ENCODE measurements around the gene TMEM42. TPM values are rescaled to one million over a fixed set of nuclear protein-coding genes. Genes with fewer than 3 reads are reported as not detected.

Gene TMEM42
- 10 to 100 TPM; 15.4 to 16.3 TPM for total RNA-seq

DNA sequence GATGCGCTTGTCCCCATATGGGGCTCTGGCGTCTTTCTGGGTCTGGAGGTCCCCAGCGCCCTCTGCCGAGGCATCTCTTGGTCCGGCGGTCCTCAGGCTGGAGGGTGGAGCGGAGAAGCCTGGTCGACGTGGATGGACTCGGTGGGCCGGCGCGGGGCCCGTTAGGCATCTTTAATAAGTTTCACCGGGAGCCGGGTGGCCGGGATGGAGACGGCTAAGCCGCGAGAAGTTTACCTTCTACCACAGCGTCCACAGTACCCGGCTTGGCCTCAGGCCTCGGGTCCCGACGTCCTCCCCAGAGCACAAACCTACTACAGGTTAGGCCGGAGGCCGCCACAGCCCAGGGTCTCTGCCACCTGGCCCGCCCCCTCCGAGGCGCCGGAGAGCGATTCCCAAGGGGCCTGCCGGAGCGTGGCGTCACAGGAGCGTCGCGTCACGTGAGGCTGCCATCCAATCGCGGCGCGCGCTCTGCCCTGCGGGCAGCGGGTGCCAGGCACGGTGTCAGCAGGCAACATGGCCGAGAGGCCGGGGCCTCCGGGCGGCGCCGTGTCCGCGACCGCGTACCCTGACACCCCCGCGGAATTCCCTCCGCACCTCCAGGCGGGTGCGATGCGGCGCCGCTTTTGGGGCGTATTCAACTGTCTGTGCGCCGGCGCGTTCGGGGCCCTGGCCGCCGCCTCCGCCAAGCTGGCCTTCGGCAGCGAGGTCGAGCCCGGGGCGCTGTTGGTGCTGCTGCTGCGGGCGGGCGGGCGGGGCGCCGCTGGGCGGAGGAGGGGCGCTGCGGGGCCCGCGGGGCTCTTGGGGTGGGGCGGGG lies at the start of gene TMEM42:
Gene TMEM42 (plus strand): TSS at position 501 of the 814 bp plus-strand sequence. CDS start 13 bp downstream, at position 514.

DNA sequence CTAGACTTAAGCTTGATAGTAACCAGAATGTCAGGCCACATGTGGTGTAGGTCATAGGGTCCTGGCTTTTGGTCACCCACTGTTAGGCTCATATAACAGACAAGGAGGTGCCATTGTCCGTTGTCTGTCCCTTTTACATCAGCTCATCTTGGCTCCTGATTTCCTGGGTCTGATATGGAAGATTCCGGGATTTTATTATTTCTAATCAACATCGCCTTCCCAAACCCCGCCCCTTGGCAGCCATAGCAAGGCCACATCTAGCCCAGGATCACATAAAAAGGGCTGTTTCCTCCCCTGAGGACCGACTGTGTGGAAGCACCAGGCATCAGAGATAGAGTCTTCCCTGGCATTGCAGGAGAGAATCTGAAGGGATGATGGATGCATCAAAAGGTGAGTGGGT lies 12.6 kb downstream of the TMEM42 start, which contains the start of gene TGM4:
Gene TGM4 (plus strand): TSS at position 301 of the 400 bp plus-strand sequence. CDS start 71 bp downstream, at position 372.

Other genes with a start within 250 kb of the TMEM42 start
- 10 to 100 TPM; 14.4 to 14.6 TPM for gene ZNF197, start 236.9 kb upstream of the TMEM42 start, total RNA-seq
- 1 to 10 TPM; 1.5 to 1.7 TPM for gene ZNF35, start 213.2 kb upstream of the TMEM42 start, total RNA-seq
- 1 to 10 TPM; 1.1 to 1.3 TPM for gene ZNF502, start 149.3 kb upstream of the TMEM42 start, total RNA-seq
- 1 to 10 TPM; 2.0 to 2.5 TPM for gene ZNF501, start 132.3 kb upstream of the TMEM42 start, total RNA-seq
- gene KIAA1143, start 100.3 kb upstream of the TMEM42 start, total RNA-seq = 10 to 100 TPM; 43.7 to 55.7 TPM
- 10 to 100 TPM; 45.9 to 46.1 TPM for gene KIF15, start 100.1 kb upstream of the TMEM42 start, total RNA-seq
- not detected for gene TGM4, start 12.7 kb downstream of the TMEM42 start, total RNA-seq
- gene ZDHHC3, start 114.3 kb downstream of the TMEM42 start, total RNA-seq = 10 to 100 TPM; 42.8 to 50.8 TPM
- gene EXOSC7, start 114.3 kb downstream of the TMEM42 start, total RNA-seq = 10 to 100 TPM; 42.3 to 44.1 TPM
- under 1 TPM; 0.33 to 0.41 TPM for gene CLEC3B, start 164.4 kb downstream of the TMEM42 start, total RNA-seq